ENCODE results near the gene ZCCHC24.

ZCCHC24 gene

GRCh38 chr10:79355420-79356017, 89.9 kb downstream of the ZCCHC24 start:
- no peak for FAIRE-seq

- no peak for FAIRE-seq
Observed at GRCh38 chr10:79354615-79355014, 90.8 kb downstream of the ZCCHC24 start.

GRCh38 chr10:79354141-79354540, 91.3 kb downstream of the ZCCHC24 start:
- no peak for FAIRE-seq

- no peak for FAIRE-seq
Observed at GRCh38 chr10:79353726-79354125, 91.7 kb downstream of the ZCCHC24 start.

- no peak for FAIRE-seq
Observed at GRCh38 chr10:79353000-79353406, 92.4 kb downstream of the ZCCHC24 start.

- FAIRE-seq = no peak
Observed at GRCh38 chr10:79352035-79352877, 93.2 kb downstream of the ZCCHC24 start.

- no peak for FAIRE-seq
Observed at GRCh38 chr10:79351332-79351731, 94.1 kb downstream of the ZCCHC24 start.

GRCh38 chr10:79350407-79351154, 94.8 kb downstream of the ZCCHC24 start:
- no peak for FAIRE-seq

- no peak for FAIRE-seq
Observed at GRCh38 chr10:79349766-79350406, 95.5 kb downstream of the ZCCHC24 start.

- no peak for FAIRE-seq
Observed at GRCh38 chr10:79349072-79349491, 96.3 kb downstream of the ZCCHC24 start.

GRCh38 chr10:79348640-79348988, 96.8 kb downstream of the ZCCHC24 start:
- no peak for FAIRE-seq

GRCh38 chr10:79347894-79348639, 97.4 kb downstream of the ZCCHC24 start:
- FAIRE-seq = no peak

- FAIRE-seq = no peak
Observed at GRCh38 chr10:79347226-79347893, 98.1 kb downstream of the ZCCHC24 start, which contains the start of gene PPIF. Gene PPIF (plus strand): TSS chr10:79347469. CDS start chr10:79347549, 80 bp downstream.

GRCh38 chr10:79346388-79347225, 98.8 kb downstream of the ZCCHC24 start:
- FAIRE-seq = no peak

- FAIRE-seq = no peak
Observed at GRCh38 chr10:79346012-79346340, 99.4 kb downstream of the ZCCHC24 start.

GRCh38 chr10:79345241-79346011, 100.0 kb downstream of the ZCCHC24 start:
- no peak for FAIRE-seq

GRCh38 chr10:79344502-79345195, 100.8 kb downstream of the ZCCHC24 start:
- FAIRE-seq = no peak

- no peak for FAIRE-seq
Observed at GRCh38 chr10:79342811-79343561, 102.4 kb downstream of the ZCCHC24 start.

Measured in colon (tissue), 2 donors.